ENCODE results near the gene PRPF4. TPM values are rescaled to one million over a fixed set of nuclear protein-coding genes. Genes with fewer than 3 reads are reported as not detected.
A peak's percentile ranks its signal among the peaks of the same experiment; 100 is the strongest.

The PRPF4 gene
- total RNA-seq, 1 donor from 2014 or later: 29.4 TPM

DNA sequence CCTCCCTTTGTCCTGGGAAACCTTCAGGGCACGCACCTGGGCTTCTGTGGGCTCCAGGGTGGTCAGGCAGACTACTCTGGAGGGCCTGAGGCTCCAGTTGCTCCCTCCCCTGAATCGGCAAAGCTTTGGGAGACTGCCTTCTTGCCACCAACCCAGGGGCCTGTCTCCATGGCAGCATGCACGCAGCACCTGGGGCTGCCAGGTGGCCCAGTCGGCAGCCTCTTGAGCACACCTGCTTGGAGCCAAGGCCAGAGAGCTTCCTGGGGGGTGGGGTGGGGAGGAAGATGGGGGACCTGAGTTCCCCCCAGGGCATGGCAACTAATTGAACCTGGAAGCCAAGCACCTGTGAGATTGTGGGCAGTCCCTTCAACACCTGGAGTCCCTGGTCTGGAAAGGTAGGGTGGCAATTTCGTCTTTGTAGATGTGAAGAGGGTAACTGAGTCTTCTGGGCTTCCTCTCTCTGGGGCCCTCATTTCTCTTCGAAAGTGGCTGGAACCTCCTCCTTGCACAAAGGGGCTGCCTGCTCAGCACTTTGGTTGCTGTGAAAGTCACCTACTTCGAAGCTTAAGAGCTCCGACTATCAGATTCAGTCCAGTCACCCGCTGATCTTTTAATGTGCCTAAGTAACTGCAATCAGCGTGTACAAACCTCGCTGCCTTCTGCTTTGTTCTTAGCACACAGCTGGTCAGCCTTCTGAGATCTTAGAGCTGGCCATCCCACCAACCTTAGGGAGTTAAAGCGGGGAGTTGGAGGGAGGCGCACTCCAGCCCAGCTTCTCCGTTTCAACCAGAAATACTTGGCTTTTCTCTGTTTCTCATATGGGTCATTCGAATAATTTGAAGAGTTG, 23.7 kb downstream of the PRPF4 start:
- DNase-seq (ENCODE audit: low spot score in 2 of 2, unreplicated experiment in 2 of 2): no peak
- H3K36me3 Mint-ChIP-seq: no peaks in the 10 kb centered on the region
- H3K4me3 Mint-ChIP-seq: no peak overlapping the region
- TF ChIP-seq, protein P1, sequence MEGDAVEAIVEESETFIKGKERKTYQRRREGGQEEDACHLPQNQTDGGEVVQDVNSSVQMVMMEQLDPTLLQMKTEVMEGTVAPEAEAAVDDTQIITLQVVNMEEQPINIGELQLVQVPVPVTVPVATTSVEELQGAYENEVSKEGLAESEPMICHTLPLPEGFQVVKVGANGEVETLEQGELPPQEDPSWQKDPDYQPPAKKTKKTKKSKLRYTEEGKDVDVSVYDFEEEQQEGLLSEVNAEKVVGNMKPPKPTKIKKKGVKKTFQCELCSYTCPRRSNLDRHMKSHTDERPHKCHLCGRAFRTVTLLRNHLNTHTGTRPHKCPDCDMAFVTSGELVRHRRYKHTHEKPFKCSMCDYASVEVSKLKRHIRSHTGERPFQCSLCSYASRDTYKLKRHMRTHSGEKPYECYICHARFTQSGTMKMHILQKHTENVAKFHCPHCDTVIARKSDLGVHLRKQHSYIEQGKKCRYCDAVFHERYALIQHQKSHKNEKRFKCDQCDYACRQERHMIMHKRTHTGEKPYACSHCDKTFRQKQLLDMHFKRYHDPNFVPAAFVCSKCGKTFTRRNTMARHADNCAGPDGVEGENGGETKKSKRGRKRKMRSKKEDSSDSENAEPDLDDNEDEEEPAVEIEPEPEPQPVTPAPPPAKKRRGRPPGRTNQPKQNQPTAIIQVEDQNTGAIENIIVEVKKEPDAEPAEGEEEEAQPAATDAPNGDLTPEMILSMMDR (IDR thresholded peaks at IDR 0.05; ENCODE audit: unreplicated experiment): no peak
- H3K9me3 Mint-ChIP-seq: no peaks in the 10 kb centered on the region
- H3K27me3 Mint-ChIP-seq (ENCODE audit: low read depth): peaks cover 3% of the 10 kb centered on the region
- H3K27ac Mint-ChIP-seq: no peak overlapping the region
- peaks cover 9% of the 10 kb centered on the region for H3K4me1 Mint-ChIP-seq

DNA sequence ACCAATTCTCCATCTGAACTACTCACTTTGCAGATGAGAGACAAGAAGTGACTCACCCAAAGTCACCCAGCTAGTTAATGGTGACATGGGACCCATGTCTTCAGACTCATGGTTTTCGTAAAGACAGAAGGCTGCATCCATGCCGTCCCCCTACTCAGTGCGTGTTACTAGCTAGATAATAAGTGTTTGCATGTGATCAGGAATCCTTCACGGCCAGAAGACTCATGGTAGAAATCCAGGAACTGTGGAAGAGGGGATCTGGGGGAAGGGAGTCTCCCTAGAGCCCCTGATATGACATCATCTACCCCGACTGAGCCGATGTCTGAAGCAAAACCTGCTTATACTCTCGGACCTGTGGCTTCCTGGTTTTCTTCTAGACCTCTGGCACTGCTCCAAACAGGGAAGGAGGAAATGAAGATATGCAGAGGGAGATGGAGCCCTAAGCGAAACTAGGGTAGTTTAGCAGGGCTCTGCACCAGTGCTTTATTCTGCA, 24.4 kb downstream of the PRPF4 start:
- TF ChIP-seq, protein P1 (IDR thresholded peaks at IDR 0.05; ENCODE audit: unreplicated experiment): no peak
- H3K9me3 Mint-ChIP-seq: no peaks in the 10 kb centered on the region
- H3K27me3 Mint-ChIP-seq (ENCODE audit: low read depth): peaks cover 3% of the 10 kb centered on the region
- DNase-seq (ENCODE audit: low spot score in 2 of 2, unreplicated experiment in 2 of 2): no peak
- H3K36me3 Mint-ChIP-seq: no peaks in the 10 kb centered on the region
- H3K27ac Mint-ChIP-seq: peak overlapping the region; percentile 66
- H3K4me1 Mint-ChIP-seq: peaks cover 9% of the 10 kb centered on the region
- H3K4me3 Mint-ChIP-seq: peak overlapping the region; percentile 5

- Mint-ChIP-seq H3K27me3 (ENCODE audit: low read depth) (peaks cover 3% of the 10 kb centered on the region), H3K36me3 (no peaks in the 10 kb centered on the region), H3K9me3 (no peaks in the 10 kb centered on the region), H3K4me1 (peaks cover 9% of the 10 kb centered on the region), H3K27ac (no peak overlapping the region), H3K4me3 (no peak overlapping the region)
- TF ChIP-seq, protein P1 (IDR thresholded peaks at IDR 0.05; ENCODE audit: unreplicated experiment): no peak
- no peak for DNase-seq (ENCODE audit: low spot score in 2 of 2, unreplicated experiment in 2 of 2)
These were observed 26.1 kb downstream of the PRPF4 start for GRCh38 chr9:113301548-113301947.

DNA sequence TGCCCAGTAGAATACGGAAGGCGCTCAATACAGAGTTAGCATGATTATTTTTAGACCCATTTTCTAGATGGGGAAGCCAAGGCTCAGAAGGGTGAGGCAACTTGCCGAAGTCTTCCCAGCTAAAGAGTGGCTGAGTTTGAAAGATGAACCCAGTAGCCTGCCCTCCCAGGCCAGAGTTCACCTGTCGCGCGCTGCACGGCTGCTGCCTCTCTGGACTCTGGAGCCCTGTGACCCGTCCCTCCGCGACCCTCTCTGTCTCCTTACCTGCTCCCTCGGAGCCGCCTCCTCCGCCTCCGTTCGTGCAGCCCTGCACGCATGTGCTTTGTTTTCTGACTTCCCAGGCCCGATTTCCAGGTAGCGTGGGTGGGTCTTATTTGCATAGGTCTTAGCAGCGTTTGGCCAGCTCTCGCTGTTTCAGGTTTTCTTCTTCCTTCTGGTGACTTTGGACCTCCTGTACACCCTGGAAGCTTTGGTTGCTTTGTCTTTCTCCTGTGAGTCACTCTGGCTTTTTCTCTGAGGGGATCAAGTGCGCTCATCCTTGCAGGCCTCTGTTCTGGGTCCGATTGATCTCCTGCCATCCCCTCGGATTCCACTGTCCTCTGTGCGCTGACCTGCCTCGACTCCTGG, 27.4 kb downstream of the PRPF4 start, which contains the start of gene RNF183:
Gene RNF183, minus strand, starts transcription at position 585 of the 627 bp plus-strand sequence. CDS start 5,192 bp downstream, outside the sequence.
- H3K27ac Mint-ChIP-seq: no peak within 1 kb of the TSS
- no peak within 1 kb of the TSS for H3K4me3 Mint-ChIP-seq
- H3K9me3 Mint-ChIP-seq: no peaks in the 10 kb centered on the region
- DNase-seq (ENCODE audit: low spot score in 2 of 2, unreplicated experiment in 2 of 2): no peak
- peaks cover 3% of the 10 kb centered on the region for H3K27me3 Mint-ChIP-seq (ENCODE audit: low read depth)
- H3K4me1 Mint-ChIP-seq: peaks cover 9% of the 10 kb centered on the region
- no peaks in the 10 kb centered on the region for H3K36me3 Mint-ChIP-seq
- TF ChIP-seq, protein P1 (IDR thresholded peaks at IDR 0.05; ENCODE audit: unreplicated experiment): no peak

DNA sequence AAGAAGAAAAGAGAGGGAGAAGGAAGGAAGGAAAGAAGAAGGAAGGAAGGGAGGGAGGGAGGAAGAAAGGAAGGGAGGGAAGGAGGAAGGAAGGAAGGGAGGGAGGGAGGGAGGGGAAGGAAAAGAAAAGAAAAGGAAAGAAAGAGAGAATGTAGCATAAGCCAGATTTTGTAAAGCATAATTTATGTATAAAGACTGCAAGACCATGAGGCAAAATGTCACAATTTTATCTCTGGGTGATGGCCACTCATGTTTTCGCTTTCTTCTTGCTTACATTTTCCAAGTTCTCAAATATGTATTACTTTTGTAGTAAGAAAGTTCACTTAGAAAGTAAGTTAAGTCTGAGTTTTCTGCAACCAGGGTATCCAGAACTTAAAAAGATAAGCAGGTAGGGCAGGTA, 31.1 kb downstream of the PRPF4 start:
- Mint-ChIP-seq H3K4me1 (no peaks in the 10 kb centered on the region), H3K27me3 (ENCODE audit: low read depth) (no peaks in the 10 kb centered on the region), H3K36me3 (no peaks in the 10 kb centered on the region), H3K4me3 (no peak overlapping the region), H3K27ac (no peak overlapping the region), H3K9me3 (no peaks in the 10 kb centered on the region)
- no peak for DNase-seq (ENCODE audit: low spot score in 2 of 2, unreplicated experiment in 2 of 2)
- TF ChIP-seq, protein P1 (IDR thresholded peaks at IDR 0.05; ENCODE audit: unreplicated experiment): no peak
